Activated T-cell treated with anti-CD3 and anti-CD28 coated beads for 48 hours (primary cell): ENCODE data around the gene TSR1.

Experiments
- DNase-seq: peaks from one replicate; pipeline ENCODE4 v3.0.0-alpha.2; 2020; ENCODE audit warnings: low read depth

Gene TSR1

GRCh38 chr17:2369039-2369438 is 32.8 kb upstream of the TSR1 start:
- DNase-seq = no peak

- DNase-seq = no peak
These were observed 32.1 kb upstream of the TSR1 start for GRCh38 chr17:2368359-2368758.

GRCh38 chr17:2366747-2367494 is 30.7 kb upstream of the TSR1 start:
- no peak for DNase-seq

GRCh38 chr17:2365132-2365531 is 28.9 kb upstream of the TSR1 start:
- no peak for DNase-seq

- no peak for DNase-seq
These were observed 28.5 kb upstream of the TSR1 start for GRCh38 chr17:2364763-2365116.

- no peak for DNase-seq
These were observed 27.9 kb upstream of the TSR1 start for GRCh38 chr17:2363851-2364762.

GRCh38 chr17:2363318-2363717 is 27.1 kb upstream of the TSR1 start:
- no peak for DNase-seq

- DNase-seq = no peak
These were observed 26.6 kb upstream of the TSR1 start for GRCh38 chr17:2362881-2363280.

- DNase-seq = no peak
These were observed 26.2 kb upstream of the TSR1 start for GRCh38 chr17:2362416-2362815.

- no peak for DNase-seq
These were observed 25.8 kb upstream of the TSR1 start for GRCh38 chr17:2362016-2362415.

- no peak for DNase-seq
These were observed 24.9 kb upstream of the TSR1 start for GRCh38 chr17:2361010-2361760.

GRCh38 chr17:2357931-2358434 is 21.7 kb upstream of the TSR1 start:
- DNase-seq = no peak

- no peak for DNase-seq
These were observed 21.0 kb upstream of the TSR1 start for GRCh38 chr17:2357237-2357636.

- DNase-seq = no peak
These were observed 18.1 kb upstream of the TSR1 start for GRCh38 chr17:2354311-2354710.

- DNase-seq = no peak
These were observed 15.0 kb upstream of the TSR1 start for GRCh38 chr17:2351269-2351668.

GRCh38 chr17:2347805-2348685 is 11.8 kb upstream of the TSR1 start:
- no peak for DNase-seq

- DNase-seq = no peak
These were observed 10.2 kb upstream of the TSR1 start for GRCh38 chr17:2346475-2346874.

- DNase-seq = no peak
These were observed 8.3 kb upstream of the TSR1 start for GRCh38 chr17:2344528-2344927.

- peak; percentile 33 for DNase-seq
These were observed 7.2 kb upstream of the TSR1 start for GRCh38 chr17:2343421-2343820.

GRCh38 chr17:2338315-2338657 is 2.0 kb upstream of the TSR1 start:
- DNase-seq = no peak

- DNase-seq = peak; percentile 53
These were observed 1.5 kb upstream of the TSR1 start for GRCh38 chr17:2337544-2338314.
